Retinal pigment epithelial cell (primary cell): ENCODE data around the gene TBCB.

Source experiments
- DNase-seq: peaks from one replicate; pipeline ENCODE4 v3.0.0-alpha.2; 2010; ENCODE audit warnings: low read depth
- H3K4me3 ChIP-seq: 2 replicates; pipeline ENCODE4 v1.5.1; 2011; ENCODE audit warnings: mild to moderate bottlenecking, low read length, control low read depth, moderate library complexity
- CTCF ChIP-seq: conservative IDR thresholded peaks from 2 replicates; pipeline ENCODE4 v1.5.1; 2011; ENCODE audit warnings: low read depth, low read length, control low read depth, inconsistent platforms

Gene TBCB

GRCh38 chr19:36090910-36091695, 24.2 kb upstream of the TBCB start:
- no peak for TF ChIP-seq CTCF
- DNase-seq: no peak
- no peak overlapping the region for H3K4me3 ChIP-seq

GRCh38 chr19:36092566-36092965, 22.7 kb upstream of the TBCB start:
- TF ChIP-seq CTCF: no peak
- no peak for DNase-seq
- no peak overlapping the region for H3K4me3 ChIP-seq

GRCh38 chr19:36093146-36093662, 22.1 kb upstream of the TBCB start:
- no peak overlapping the region for H3K4me3 ChIP-seq
- DNase-seq: no peak
- no peak for TF ChIP-seq CTCF

GRCh38 chr19:36093687-36094086, 21.6 kb upstream of the TBCB start:
- no peak for DNase-seq
- H3K4me3 ChIP-seq: no peak overlapping the region
- no peak for TF ChIP-seq CTCF

- no peak for DNase-seq
- H3K4me3 ChIP-seq: no peak overlapping the region
- TF ChIP-seq CTCF: no peak
These were observed 18.2 kb upstream of the TBCB start for GRCh38 chr19:36097036-36097435.

- DNase-seq: no peak
- TF ChIP-seq CTCF: no peak
- no peak overlapping the region for H3K4me3 ChIP-seq
These were observed 16.0 kb upstream of the TBCB start for GRCh38 chr19:36099166-36099785.

GRCh38 chr19:36100476-36100875, 14.8 kb upstream of the TBCB start:
- DNase-seq: no peak
- H3K4me3 ChIP-seq: no peak overlapping the region
- TF ChIP-seq CTCF: no peak
